ENCODE data around the gene SOBP. TPM values are rescaled to one million over a fixed set of nuclear protein-coding genes. Genes with fewer than 3 reads are reported as not detected.

SOBP gene
- total and polyA plus RNA-seq, 5 donors from 2014 or later, result 0.07 to 0.13 TPM; not detected in 3

DNA sequence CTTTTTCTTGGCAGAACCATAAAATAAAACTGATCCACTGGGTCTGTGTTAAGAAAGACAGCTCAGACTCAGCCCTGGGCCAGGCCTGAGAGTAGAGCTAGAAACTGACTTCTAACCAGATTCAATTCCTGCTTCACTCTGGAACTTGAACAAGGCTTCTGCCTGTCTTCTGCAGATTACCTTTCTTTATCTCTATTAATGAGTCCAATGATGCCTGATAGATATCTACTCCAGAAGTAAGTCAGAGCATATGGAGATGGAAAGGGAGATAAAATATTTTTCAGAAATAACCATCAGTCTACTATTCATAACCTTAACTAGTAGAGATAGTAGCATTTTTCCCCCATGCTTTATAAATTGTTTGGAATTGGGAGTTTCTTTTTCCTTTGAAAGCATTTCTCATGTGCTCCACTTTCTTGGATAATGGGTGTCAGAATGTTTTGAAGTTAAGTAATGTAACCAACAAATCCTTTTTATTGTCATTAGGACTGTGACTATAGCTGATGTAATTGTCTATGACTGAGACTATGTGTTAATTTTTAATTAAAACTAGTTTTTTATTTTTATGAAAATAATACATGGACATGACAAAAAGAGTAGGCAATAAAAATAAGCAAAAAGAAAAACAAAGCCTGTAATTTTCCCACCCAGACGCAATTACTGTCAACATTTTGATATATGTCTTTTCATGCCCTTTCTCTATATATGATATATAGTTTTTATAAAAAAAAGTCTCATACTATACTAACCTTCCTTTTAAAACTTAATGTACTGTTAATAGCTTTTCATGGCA, 7.2 kb downstream of the SOBP start:
- no peaks in the 10 kb centered on the region for H3K4me1 ChIP-seq (ENCODE audit: control insufficient read depth, insufficient read depth, low read length, poor library complexity, severe bottlenecking)
- peaks cover 42% of the 10 kb centered on the region for H3K27me3 ChIP-seq (ENCODE audit: control insufficient read depth, insufficient read depth, low read length)
- H3K27me3 Mint-ChIP-seq, result peaks cover 9% of the 10 kb centered on the region
- DNase-seq (no peak), ATAC-seq (ENCODE audit: low read depth in 2 of 2) (no peak)
- H3K4me3 Mint-ChIP-seq, result no peak overlapping the region
- H3K4me1 Mint-ChIP-seq, result no peaks in the 10 kb centered on the region
- no peaks in the 10 kb centered on the region for H3K9me3 Mint-ChIP-seq
- H3K27ac ChIP-seq (ENCODE audit: insufficient read depth, low read length, poor library complexity, severe bottlenecking), result no peak overlapping the region
- no peak overlapping the region for H3K4me3 ChIP-seq (ENCODE audit: low read depth, low read length)
- H3K36me3 ChIP-seq (ENCODE audit: control insufficient read depth, insufficient read depth, low read length), result no peaks in the 10 kb centered on the region
- H3K27ac Mint-ChIP-seq, result no peak overlapping the region
- H3K9me3 ChIP-seq (ENCODE audit: control insufficient read depth in 2 of 2, low read length in 2 of 2), result no peaks in the 10 kb centered on the region
- H3K36me3 Mint-ChIP-seq, result no peaks in the 10 kb centered on the region

DNA sequence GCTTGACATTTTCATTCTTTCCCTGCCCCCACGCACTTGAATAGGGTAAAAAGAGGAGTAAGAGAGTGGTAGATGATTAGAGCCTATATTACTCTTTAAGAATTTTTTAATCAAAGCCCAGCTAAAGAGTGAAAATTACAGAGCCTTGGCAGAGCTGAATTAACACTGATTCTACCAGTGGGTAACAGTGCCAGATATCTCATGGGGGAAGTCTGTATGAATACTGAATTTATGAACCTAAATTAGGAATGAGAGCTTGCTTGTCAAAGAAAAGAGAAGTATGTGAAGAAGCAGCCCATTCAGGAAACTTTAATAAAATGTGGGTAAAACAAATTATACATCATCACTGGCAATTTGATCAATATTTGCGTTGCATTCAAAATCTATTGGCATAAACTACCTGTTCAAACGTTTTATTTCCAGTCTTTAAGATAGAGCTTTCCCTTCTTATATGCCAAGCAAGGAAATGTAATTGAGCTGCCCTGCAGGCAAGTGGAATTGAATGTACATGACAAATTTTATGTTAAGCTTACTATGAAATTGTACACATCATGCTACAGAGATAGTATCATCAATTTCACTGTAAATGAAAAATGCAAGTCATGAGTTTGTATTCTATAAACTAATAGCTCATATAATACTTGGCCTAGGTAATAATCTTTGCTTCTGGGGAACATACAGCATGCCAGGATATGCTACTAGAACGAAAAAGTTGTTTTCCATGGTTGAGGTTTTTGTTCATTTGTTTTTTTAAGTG, 14.5 kb downstream of the SOBP start:
- peaks cover 7% of the 10 kb centered on the region for H3K27me3 ChIP-seq (ENCODE audit: control insufficient read depth, insufficient read depth, low read length)
- H3K9me3 ChIP-seq (ENCODE audit: control insufficient read depth in 2 of 2, low read length in 2 of 2), result no peaks in the 10 kb centered on the region
- Mint-ChIP-seq H3K4me1 (no peaks in the 10 kb centered on the region), H3K36me3 (no peaks in the 10 kb centered on the region), H3K9me3 (peaks cover 0 to 3% (median 0%) of the 10 kb centered on the region in 7 donors), H3K27ac (no peak overlapping the region), H3K4me3 (no peak overlapping the region), H3K27me3 (peaks cover 27% of the 10 kb centered on the region)
- H3K36me3 ChIP-seq (ENCODE audit: control insufficient read depth, insufficient read depth, low read length), result no peaks in the 10 kb centered on the region
- no peak for ATAC-seq (ENCODE audit: low read depth in 2 of 2)
- DNase-seq, result no peak
- no peak overlapping the region for H3K4me3 ChIP-seq (ENCODE audit: low read depth, low read length)
- no peak overlapping the region for H3K27ac ChIP-seq (ENCODE audit: insufficient read depth, low read length, poor library complexity, severe bottlenecking)
- H3K4me1 ChIP-seq (ENCODE audit: control insufficient read depth, insufficient read depth, low read length, poor library complexity, severe bottlenecking), result no peaks in the 10 kb centered on the region

DNA sequence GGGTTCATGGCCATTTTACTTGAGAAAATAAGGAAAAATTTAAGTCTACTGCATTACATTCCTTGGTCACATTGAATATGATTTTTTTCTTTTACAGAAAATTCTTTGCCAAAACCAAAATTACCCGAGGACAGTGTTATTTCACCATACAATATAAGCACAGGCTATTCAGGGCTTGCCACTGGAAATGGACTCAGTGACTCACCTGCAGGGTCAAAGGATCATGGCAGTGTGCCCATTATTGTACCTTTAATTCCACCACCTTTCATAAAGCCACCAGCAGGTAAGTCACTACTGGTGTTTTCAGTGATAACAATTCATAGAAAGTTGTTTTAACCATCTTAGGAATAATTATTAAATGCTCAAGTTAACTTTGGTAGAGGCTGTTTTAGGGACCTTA, 16.2 kb downstream of the SOBP start:
- Mint-ChIP-seq H3K27me3 (peaks cover 23% of the 10 kb centered on the region), H3K4me1 (no peaks in the 10 kb centered on the region), H3K4me3 (no peak overlapping the region), H3K36me3 (no peaks in the 10 kb centered on the region), H3K27ac (no peak overlapping the region), H3K9me3 (peaks cover 0 to 3% (median 0%) of the 10 kb centered on the region in 7 donors)
- H3K9me3 ChIP-seq (ENCODE audit: control insufficient read depth in 2 of 2, low read length in 2 of 2), result no peaks in the 10 kb centered on the region
- no peaks in the 10 kb centered on the region for H3K36me3 ChIP-seq (ENCODE audit: control insufficient read depth, insufficient read depth, low read length)
- DNase-seq, result no peak
- H3K4me1 ChIP-seq (ENCODE audit: control insufficient read depth, insufficient read depth, low read length, poor library complexity, severe bottlenecking), result no peaks in the 10 kb centered on the region
- no peak overlapping the region for H3K4me3 ChIP-seq (ENCODE audit: low read depth, low read length)
- no peak for ATAC-seq (ENCODE audit: low read depth in 2 of 2)
- H3K27me3 ChIP-seq (ENCODE audit: control insufficient read depth, insufficient read depth, low read length), result peaks cover 7% of the 10 kb centered on the region
- H3K27ac ChIP-seq (ENCODE audit: insufficient read depth, low read length, poor library complexity, severe bottlenecking), result no peak overlapping the region

DNA sequence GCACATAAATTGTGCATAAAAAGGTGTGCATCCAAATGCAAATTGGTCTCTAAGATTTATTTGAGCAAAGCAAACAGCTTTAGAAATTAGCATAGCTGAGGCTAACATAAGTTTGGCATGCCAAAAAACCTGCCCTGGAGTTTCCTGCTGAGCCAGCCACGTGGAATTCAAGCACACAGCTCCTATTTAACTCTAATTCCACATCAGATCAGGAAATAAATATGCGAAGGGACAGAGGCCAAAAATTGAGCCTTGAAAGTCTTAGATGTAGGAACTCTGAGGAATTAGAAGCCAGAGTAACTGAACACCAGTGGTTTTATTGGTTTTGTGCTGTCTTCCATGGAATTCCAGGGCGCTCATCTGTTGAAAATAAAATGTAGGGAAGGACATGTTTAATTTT, 19.6 kb downstream of the SOBP start:
- DNase-seq (no peak), ATAC-seq (ENCODE audit: low read depth in 2 of 2) (no peak)
- no peak overlapping the region for H3K4me3 ChIP-seq (ENCODE audit: low read depth, low read length)
- Mint-ChIP-seq H3K27ac (no peak overlapping the region), H3K4me1 (no peaks in the 10 kb centered on the region), H3K9me3 (peaks cover 0 to 2% (median 0%) of the 10 kb centered on the region in 7 donors), H3K27me3 (peaks cover 17% of the 10 kb centered on the region), H3K36me3 (no peaks in the 10 kb centered on the region), H3K4me3 (no peak overlapping the region)
- no peak overlapping the region for H3K27ac ChIP-seq (ENCODE audit: insufficient read depth, low read length, poor library complexity, severe bottlenecking)
- H3K27me3 ChIP-seq (ENCODE audit: control insufficient read depth, insufficient read depth, low read length), result peaks cover 5% of the 10 kb centered on the region
- H3K36me3 ChIP-seq (ENCODE audit: control insufficient read depth, insufficient read depth, low read length), result no peaks in the 10 kb centered on the region
- H3K4me1 ChIP-seq (ENCODE audit: control insufficient read depth, insufficient read depth, low read length, poor library complexity, severe bottlenecking), result no peaks in the 10 kb centered on the region
- H3K9me3 ChIP-seq (ENCODE audit: control insufficient read depth in 2 of 2, low read length in 2 of 2), result no peaks in the 10 kb centered on the region

- H3K4me1 ChIP-seq (ENCODE audit: control insufficient read depth, insufficient read depth, low read length, poor library complexity, severe bottlenecking), result no peaks in the 10 kb centered on the region
- Mint-ChIP-seq H3K27me3 (peaks cover 20% of the 10 kb centered on the region), H3K4me1 (no peaks in the 10 kb centered on the region), H3K36me3 (peaks cover 3% of the 10 kb centered on the region), H3K9me3 (peaks cover 0 to 6% (median 2%) of the 10 kb centered on the region in 7 donors), H3K27ac (no peak overlapping the region), H3K4me3 (no peak overlapping the region)
- H3K27ac ChIP-seq (ENCODE audit: insufficient read depth, low read length, poor library complexity, severe bottlenecking), result no peak overlapping the region
- peaks cover 7% of the 10 kb centered on the region for H3K27me3 ChIP-seq (ENCODE audit: control insufficient read depth, insufficient read depth, low read length)
- no peaks in the 10 kb centered on the region for H3K36me3 ChIP-seq (ENCODE audit: control insufficient read depth, insufficient read depth, low read length)
- ATAC-seq (ENCODE audit: low read depth in 2 of 2) (no peak), DNase-seq (no peak)
- no peak overlapping the region for H3K4me3 ChIP-seq (ENCODE audit: low read depth, low read length)
- H3K9me3 ChIP-seq (ENCODE audit: control insufficient read depth in 2 of 2, low read length in 2 of 2), result no peaks in the 10 kb centered on the region
These were observed 20.2 kb downstream of the SOBP start for GRCh38 chr6:107510108-107510507.

- Histone ChIP-seq H3K27ac (ENCODE audit: insufficient read depth, low read length, poor library complexity, severe bottlenecking) (no peak overlapping the region), H3K36me3 (ENCODE audit: control insufficient read depth, insufficient read depth, low read length) (no peaks in the 10 kb centered on the region), H3K27me3 (ENCODE audit: control insufficient read depth, insufficient read depth, low read length) (peaks cover 6% of the 10 kb centered on the region), H3K9me3 (ENCODE audit: control insufficient read depth in 2 of 2, low read length in 2 of 2) (peaks cover 2 to 10% of the 10 kb centered on the region in 2 experiments), H3K4me1 (ENCODE audit: control insufficient read depth, insufficient read depth, low read length, poor library complexity, severe bottlenecking) (no peaks in the 10 kb centered on the region), H3K4me3 (ENCODE audit: low read depth, low read length) (no peak overlapping the region)
- Mint-ChIP-seq H3K4me1 (no peaks in the 10 kb centered on the region), H3K27me3 (peaks cover 20% of the 10 kb centered on the region), H3K27ac (no peak overlapping the region), H3K36me3 (peaks cover 4% of the 10 kb centered on the region), H3K9me3 (peaks cover 0 to 18% (median 3%) of the 10 kb centered on the region in 7 donors), H3K4me3 (no peak overlapping the region)
- ATAC-seq (ENCODE audit: low read depth in 2 of 2) (no peak), DNase-seq (no peak)
These were observed 21.6 kb downstream of the SOBP start for GRCh38 chr6:107511511-107511993.

- Mint-ChIP-seq H3K36me3 (peaks cover 4% of the 10 kb centered on the region), H3K27ac (no peak overlapping the region), H3K4me3 (no peak overlapping the region), H3K27me3 (peaks cover 21% of the 10 kb centered on the region), H3K9me3 (peaks cover 0 to 26% (median 6%) of the 10 kb centered on the region in 7 donors), H3K4me1 (no peaks in the 10 kb centered on the region)
- H3K9me3 ChIP-seq (ENCODE audit: control insufficient read depth in 2 of 2, low read length in 2 of 2), result peaks cover 4 to 10% of the 10 kb centered on the region in 2 experiments
- no peaks in the 10 kb centered on the region for H3K36me3 ChIP-seq (ENCODE audit: control insufficient read depth, insufficient read depth, low read length)
- DNase-seq (no peak), ATAC-seq (ENCODE audit: low read depth in 2 of 2) (no peak)
- H3K4me3 ChIP-seq (ENCODE audit: low read depth, low read length), result no peak overlapping the region
- no peaks in the 10 kb centered on the region for H3K4me1 ChIP-seq (ENCODE audit: control insufficient read depth, insufficient read depth, low read length, poor library complexity, severe bottlenecking)
- no peak overlapping the region for H3K27ac ChIP-seq (ENCODE audit: insufficient read depth, low read length, poor library complexity, severe bottlenecking)
- peaks cover 6% of the 10 kb centered on the region for H3K27me3 ChIP-seq (ENCODE audit: control insufficient read depth, insufficient read depth, low read length)
These were observed 23.3 kb downstream of the SOBP start for GRCh38 chr6:107513214-107513613.

Measured in CD4-positive, CD25-positive, alpha-beta regulatory T cell (primary cell).